GM18951 (cell line): ENCODE results near the gene FOXL3.
"Not testable (repeated sequence)": the region's sequence is repeated elsewhere in the genome, so short reads cannot be mapped to it uniquely, and the experiment has no call there.

ENCODE experiments used
- POLR2A ChIP-seq: IDR thresholded peaks from 4 replicates; pipeline ENCODE4 v1.6.1; 2011; ENCODE audit warnings: mild to moderate bottlenecking; ENCODE audit not compliant: insufficient read length, insufficient read depth; ENCODE audit errors: extremely low read depth
- in situ Hi-C: fragments of 300-500 bp; cut with MboI; formaldehyde crosslinking; loops from one replicate; pipeline ENCODE4 v1.12.0; 2022; ENCODE audit warnings: low sequenced_read_pairs, mixed read lengths, inconsistent platforms; ENCODE audit not compliant: unreplicated experiment

Gene FOXL3

DNA sequence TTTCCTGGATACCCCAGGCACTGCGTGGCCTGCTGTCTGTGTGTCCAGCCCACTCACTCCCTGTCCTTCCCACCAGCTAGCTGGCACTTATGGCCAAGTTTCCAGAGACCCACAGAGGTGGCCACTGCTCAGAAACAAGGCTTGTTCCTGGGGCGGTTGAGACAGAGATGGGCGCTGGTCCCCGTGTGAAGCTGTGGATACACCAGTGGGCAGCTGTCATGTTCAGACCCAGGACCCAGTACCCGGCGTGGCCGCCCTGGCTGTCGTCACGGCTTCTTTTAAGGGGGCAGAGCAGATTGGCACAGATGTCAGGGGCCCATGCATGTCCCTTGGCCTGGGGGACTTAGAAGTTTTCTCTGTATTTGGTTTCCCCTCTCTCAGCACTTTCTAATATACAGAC is 36.3 kb downstream of the FOXL3 start:
- TF ChIP-seq POLR2A = no peak
- in situ Hi-C loops = no loop called here

DNA sequence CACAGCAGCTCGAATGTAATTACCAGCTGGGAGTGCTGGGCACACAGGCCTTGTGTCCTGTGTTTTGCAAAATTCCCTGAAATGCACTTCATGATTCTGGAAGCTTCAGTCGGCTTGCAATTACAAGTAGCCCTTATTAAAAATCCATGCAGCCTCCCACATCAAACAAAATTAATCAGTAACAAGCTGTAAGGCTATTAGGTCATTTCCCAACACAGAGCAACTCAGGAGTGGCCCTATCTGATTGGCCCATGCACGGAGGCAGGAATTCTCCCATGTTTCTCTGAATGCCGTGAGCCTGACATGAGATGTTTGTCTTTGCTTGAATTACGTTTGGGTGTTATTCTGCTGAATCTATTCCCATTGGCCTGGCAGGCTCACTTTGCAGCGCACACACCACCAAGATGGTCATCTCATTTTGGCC is 36.9 kb downstream of the FOXL3 start:
- in situ Hi-C loops = no loop called here
- TF ChIP-seq POLR2A = no peak

DNA sequence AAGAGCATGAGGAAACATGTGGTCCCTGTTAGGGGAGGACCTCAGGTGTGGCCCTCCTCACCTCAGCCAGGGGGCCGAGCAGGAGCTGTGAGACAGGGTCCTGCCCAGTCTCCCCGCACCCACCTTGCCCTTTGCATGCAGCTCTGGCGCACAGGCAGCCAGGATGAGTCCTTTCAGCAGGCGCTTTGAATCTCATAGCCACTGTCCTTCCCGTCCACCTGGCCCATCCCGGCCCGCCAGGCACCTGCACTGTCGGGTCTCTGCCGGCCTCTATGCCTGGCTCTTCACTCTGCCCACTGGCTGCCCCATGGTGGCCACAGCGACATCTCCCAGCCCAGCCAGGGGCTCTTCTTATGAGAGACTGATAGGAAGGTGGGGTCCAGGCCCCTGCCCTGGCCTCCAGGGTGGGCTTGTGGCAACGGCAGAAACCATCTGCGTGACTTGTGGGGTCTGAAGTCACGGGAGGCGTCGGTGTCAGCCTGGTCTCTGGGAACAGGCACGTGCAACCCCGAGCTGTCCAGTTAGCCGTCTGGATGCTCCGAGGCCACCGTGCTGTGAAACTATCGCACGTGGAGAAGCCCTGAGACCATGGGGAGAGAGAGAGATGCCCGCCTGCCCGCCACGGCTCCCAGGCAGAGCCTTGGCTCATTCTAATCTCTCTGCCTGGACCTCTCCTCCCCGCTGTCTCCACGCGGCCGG is 37.4 kb downstream of the FOXL3 start:
- in situ Hi-C loops = no loop called here

DNA sequence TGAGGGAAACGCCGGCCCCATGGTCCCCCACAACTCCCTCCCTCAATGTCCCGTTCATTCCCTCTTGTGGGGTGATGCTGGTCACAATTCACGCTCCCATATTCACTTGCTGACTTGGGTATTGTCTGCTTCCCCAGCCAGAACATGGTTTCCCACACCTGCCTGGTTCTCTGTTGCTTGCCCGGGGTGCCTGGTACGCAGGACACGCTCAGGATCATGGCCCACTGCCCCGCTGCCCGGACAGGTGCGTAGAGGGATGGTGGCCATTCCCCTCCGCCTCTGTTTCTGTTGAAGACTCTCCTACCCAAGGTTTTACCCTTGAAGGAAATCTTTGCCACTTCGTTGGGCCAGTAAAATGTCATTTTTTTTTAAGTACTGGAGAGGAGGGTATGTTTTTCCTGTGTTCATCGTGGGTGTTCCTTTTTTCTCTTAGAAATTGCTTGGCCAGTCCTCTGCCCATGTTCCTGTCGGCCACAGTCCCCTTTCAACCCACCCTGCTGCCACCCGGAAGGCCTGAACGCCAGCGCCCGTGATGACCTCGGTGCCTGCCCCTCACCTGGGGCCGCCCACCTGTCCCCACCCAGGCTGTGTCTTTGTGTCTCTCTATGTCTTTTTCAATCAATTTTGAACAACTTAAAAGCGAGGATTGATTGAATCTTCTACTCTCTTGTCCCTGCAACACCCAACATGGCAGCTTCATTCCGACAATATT is 38.2 kb downstream of the FOXL3 start:
- no peak for TF ChIP-seq POLR2A
- in situ Hi-C loops = no loop called here

More for the DNA sequence above, 37.4 kb downstream of the FOXL3 start:
- TF ChIP-seq POLR2A = no peak

DNA sequence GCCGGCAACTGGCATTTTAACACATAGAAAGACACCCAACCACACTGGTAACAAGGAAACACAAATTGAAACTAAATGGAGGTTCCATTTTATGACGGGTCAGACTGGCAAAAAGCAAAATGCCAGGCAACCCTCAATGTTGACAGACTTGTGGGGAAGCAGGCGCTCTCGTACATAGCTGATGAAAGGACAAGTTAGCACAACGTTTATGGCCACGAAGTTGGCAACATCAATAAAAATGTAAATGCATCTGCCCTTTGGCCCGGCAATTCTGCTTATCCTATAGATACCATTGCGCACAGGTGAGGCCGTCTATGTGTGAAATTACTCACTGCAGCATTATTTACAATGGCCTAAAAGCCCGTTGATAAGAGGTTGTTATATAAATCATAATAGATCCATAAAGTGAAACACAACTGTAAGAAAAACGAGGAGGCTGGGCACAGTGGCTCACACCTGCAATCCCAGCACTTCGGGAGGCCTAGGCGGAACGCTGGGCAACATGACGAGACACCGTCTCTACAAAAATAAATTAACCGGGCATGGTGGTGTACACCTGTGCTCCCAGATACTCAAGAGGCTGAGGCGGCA is 39.8 kb downstream of the FOXL3 start:
- in situ Hi-C loops = no loop called here

DNA sequence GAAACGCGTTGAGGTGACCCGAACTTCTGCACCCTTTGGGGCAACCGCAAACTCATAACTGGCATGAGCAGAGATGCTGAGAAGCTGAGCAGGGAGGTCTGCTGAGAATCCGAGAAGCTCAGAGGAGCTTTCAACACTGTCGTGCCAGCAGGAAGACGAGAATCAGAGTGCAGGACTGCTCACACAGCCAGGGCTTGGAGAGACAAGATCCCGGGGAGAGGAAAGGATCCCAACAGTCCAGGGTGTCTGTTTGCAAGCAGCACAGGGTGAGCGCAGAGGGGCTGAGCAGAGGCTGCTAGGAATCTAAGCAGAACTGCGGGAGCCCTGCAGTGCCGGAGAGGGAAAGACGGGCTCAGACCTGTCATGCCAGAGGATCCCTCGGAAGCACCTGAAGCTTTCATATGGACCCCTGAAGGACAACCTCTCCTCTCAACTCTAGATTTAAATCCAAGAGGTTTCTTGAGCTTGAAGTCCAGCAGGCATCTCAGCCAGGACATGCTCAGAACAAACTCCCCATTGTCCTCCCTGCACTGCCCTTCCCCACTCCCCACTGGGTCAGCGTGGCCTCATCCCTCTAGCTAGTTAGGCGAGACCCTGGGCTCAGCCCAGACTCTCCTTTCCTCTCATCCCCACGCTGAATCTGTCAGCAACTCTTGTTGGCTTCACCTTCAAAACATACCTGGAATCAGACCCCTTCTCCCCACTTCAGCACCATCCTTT is 40.7 kb downstream of the FOXL3 start:
- in situ Hi-C loops = no loop called here
- TF ChIP-seq POLR2A = no peak

More for the DNA sequence above, 39.8 kb downstream of the FOXL3 start:
- no peak for TF ChIP-seq POLR2A

DNA sequence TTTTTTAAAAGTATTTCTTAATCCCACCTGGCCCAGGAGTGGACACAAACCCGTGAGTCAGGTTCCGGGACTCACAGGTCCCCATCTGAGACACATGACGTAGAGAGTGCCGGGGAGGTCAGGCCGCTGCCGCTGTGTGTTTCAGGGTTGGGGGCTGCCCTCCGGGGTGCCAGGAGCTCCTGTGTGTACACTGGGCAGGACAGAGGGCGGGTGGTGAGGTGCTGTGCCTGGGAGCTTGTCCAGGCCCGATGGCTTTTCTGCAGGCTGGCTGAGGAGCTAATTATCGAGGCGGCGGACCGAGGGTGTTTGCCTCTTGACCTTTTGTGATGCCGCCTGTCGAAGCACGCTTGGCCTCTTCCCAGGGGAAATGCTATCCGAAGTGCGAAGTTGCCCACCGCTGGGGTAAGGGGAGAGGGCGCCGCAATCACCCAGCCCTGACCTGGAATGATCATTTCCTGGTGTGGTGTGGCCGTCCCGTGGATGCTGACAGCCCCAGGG is 42.1 kb downstream of the FOXL3 start:
- in situ Hi-C loops = no loop called here
- TF ChIP-seq POLR2A = no peak

DNA sequence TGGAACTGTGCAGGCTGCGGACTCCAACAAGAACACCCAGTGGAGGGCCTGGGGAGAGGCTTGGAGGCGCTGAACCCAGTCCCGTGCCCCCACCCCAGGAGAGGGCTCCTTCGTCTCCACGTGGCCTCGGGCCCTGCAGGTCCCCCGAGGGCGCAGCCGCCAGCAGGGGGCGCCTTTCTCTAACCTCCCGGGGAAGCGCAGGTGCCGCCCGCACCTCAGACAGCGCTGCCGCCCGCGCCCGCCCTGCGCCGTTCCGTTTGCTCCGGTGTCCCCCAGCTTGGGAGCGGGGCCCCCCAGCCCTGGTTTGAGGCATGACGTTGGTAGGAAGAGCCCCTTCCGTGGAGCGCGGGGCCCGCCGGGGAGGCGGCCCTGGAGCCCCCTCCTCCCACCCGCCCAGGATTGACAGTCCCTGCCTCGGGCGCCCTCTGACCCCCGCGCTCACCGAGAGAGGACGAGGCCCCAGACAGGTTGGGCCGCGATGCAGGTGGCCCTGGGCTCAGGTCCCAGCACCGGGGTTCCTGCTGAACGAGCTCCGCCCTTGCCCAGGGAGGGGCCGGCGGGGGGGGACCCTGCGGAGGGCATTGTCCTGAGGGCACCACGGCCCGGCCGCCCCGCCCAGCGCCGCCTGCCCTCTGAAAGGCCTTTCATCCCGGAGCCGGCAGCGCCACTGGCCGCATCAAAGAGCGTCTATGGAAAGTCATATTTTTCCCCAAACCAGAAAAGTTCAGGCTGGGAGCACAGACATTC is 42.8 kb downstream of the FOXL3 start:
- in situ Hi-C loops = no loop called here

DNA sequence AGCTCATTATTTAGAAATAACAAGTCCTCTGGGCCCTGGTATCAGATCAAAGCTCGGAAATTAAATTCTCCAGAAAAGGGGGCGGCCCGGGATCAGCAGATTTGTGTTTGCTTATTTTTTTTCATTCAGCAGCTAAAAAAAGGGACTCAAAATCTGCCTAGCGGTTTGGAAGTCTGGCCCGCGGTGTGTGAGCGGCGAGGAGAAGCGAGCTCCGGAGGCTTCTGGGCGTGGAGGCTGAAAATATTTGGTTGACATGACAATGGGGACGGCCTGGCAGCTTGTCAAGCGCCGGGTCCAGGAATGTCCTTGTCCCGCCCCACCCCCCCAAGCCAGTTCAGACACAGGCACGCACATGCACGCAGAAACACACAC is 43.4 kb downstream of the FOXL3 start:
- no peak for TF ChIP-seq POLR2A
- in situ Hi-C loops = no loop called here

More for the DNA sequence above, 42.8 kb downstream of the FOXL3 start:
- no peak for TF ChIP-seq POLR2A

DNA sequence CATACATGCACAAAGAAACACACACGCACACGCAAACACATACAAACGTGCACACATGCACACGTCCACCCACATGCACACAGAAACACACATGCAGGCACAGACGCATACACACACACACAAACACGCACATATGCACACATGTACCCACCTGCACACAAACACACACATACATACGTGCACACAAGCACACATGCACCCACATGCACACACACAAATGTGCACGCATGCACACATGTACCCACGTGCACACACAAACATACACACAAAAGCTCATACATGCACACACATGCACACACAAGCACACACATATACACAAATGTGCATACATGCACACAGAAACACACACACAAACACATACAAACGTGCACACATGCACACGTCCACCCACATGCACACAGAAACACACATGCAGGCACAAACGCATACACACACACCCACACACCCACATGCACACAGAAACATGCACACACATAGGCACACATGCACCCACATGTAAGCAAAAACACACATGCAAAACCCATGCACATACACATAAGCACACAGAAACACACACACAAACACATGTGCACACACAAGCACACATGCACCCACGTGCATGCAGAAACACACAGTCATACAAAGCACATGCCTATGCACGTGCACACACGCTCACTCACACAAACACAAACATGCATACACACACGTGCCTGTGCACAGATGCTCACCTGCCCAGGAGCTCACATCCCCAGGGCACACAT is 44.8 kb downstream of the FOXL3 start:
- no peak for TF ChIP-seq POLR2A
- in situ Hi-C loops = no loop called here

DNA sequence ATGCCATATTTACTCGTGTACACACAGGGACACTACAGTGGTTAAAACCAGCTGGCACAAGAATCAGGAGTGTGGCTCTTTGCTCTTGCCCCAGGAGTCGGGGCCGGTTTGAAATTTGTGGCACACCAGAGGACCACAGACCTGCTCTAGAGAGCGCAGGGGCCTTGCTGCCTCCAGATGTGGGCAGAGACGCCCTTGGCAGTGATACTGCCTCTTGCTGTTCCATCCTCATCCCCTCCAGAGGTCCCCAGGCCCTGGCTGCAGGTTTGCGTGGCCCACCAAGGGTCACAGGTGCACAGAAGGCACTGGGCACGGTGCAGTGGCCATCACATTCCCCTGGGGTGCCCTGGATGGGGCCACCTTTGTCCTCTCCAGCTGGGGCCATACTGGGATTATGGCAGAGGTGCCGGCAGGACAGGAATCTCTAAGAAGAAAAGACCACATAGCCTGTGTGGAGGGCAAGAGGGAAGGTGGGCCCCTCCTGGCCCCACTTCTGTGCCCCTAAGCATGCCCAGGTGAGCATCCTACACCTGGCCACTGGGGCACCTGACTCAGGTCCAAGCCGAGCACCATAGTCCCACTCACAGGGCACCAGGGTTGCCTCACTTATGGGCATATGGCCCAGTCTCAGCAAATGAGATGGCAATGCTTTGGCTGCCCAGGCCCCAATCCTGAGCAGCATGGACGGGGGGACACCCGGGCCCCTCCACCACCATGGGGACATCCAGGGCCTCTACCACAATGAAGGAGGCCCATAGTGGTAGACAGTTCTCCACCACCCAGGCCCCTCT is 45.6 kb downstream of the FOXL3 start:
- in situ Hi-C loops = no loop called here
- no peak for TF ChIP-seq POLR2A

DNA sequence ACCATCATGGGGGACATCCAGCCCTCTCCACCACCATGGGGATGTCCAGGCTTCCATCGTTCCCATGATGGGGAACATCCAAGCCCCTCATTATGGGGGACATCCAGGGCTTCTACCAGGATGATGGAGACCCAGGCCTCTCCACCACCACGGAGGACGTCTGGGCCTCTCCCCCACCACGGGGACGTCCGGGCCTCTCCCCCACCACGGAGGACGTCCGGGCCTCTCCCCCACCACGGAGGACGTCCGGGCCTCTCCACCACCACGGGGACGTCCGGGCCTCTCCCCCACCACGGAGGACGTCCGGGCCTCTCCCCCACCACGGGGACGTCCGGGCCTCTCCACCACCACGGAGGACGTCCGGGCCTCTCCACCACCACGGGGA is 46.2 kb downstream of the FOXL3 start:
- in situ Hi-C loops = not testable (repeated sequence)
